ENCODE results near the gene GPR151. TPM values are rescaled to one million over a fixed set of nuclear protein-coding genes. Genes with fewer than 3 reads are reported as not detected.

Gene GPR151
- total and polyA plus RNA-seq, 2 of the 8 experiments (the other 6 are each of a cell fraction or from before 2014, with no cell fraction given), result 0.03 TPM; not detected in 1

DNA sequence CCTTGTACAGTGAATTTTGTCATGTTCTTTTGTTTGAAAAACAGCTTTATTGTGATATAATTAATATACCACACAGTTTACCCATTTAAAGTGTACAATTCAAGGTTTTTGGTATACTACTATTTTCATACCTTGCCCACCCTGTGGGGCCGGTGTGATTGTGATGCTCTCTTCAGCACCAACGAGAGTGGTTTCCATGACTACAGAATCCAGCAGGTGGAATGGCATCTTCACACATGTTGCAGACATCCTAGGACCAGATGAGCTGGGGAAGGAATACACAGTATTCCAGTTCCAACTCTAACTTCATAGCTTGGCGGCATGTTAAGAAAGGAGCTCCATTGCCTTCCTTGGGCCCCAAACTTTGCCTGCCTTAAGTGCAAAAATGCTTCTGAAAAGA lies 7.7 kb upstream of the GPR151 start:
- Histone ChIP-seq H3K36me3 (ENCODE audit: control insufficient read depth in 2 of 4, insufficient read depth in 4 of 4, low read length in 3 of 4) (no peaks in the 10 kb centered on the region), H3K56ac (replicated peaks; ENCODE audit: insufficient read length, low read depth, low read length) (no peak overlapping the region), H3K79me2 (ENCODE audit: control insufficient read depth in 1 of 2, insufficient read depth in 2 of 2, low read length in 2 of 2) (no peaks in the 10 kb centered on the region), H3K27me3 (replicated peaks in 1 of 4; ENCODE audit: control insufficient read depth in 3 of 4, extremely low read depth in 1 of 4, insufficient read depth in 3 of 4, low read length in 3 of 4) (no peaks in the 10 kb centered on the region), H4K5ac (ENCODE audit: insufficient read length, low read depth, low read length) (no peak overlapping the region), H3K4me1 (replicated peaks in 1 of 4; ENCODE audit: control insufficient read depth in 3 of 4, insufficient read depth in 4 of 4, low read length in 3 of 4) (peaks cover 0 to 4% (median 0%) of the 10 kb centered on the region in 4 experiments; a peak in 1 of 7 replicates), H4K20me1 (replicated peaks in 1 of 2; ENCODE audit: control insufficient read depth in 1 of 2, insufficient read depth in 2 of 2, low read length in 2 of 2) (no peaks in the 10 kb centered on the region), H3K14ac (ENCODE audit: insufficient read length) (no peak overlapping the region), H3K4ac (replicated peaks; ENCODE audit: insufficient read length, low read depth, low read length) (no peak overlapping the region), H2BK15ac (ENCODE audit: low read length) (no peak overlapping the region), H3K23me2 (ENCODE audit: low read depth, low read length) (no peaks in the 10 kb centered on the region), H2AFZ (ENCODE audit: low read length) (no peak overlapping the region), H2BK20ac (ENCODE audit: low read length) (no peak overlapping the region), H3K9ac (replicated peaks in 1 of 4; ENCODE audit: extremely low read depth in 1 of 4, low read depth in 3 of 4, low read length in 3 of 4) (no peak overlapping the region), H2BK12ac (ENCODE audit: low read depth, low read length) (no peak overlapping the region), H3K79me1 (ENCODE audit: low read depth, low read length) (no peaks in the 10 kb centered on the region), H4K91ac (replicated peaks; ENCODE audit: insufficient read length, low read length) (no peak overlapping the region), H3K4me2 (ENCODE audit: insufficient read depth in 1 of 2, low read depth in 2 of 2, low read length in 2 of 2) (no peak overlapping the region), H3K27ac (ENCODE audit: low read depth, low read length) (no peak overlapping the region), H2BK5ac (ENCODE audit: low read depth, low read length) (no peak overlapping the region), H3K9me3 (ENCODE audit: insufficient read depth in 2 of 2, low read depth in 1 of 2, low read length in 1 of 2) (no peaks in the 10 kb centered on the region), H4K8ac (ENCODE audit: extremely low read depth, insufficient read depth, low read length) (no peak overlapping the region), H3K23ac (ENCODE audit: insufficient read length) (no peak overlapping the region), H3K18ac (ENCODE audit: extremely low read depth, low read length) (no peak overlapping the region), H3K4me3 (ENCODE audit: extremely low read depth in 1 of 4, insufficient read depth in 2 of 4, low read depth in 3 of 4, low read length in 4 of 4) (no peak overlapping the region), H2AK5ac (ENCODE audit: low read depth, low read length) (no peak overlapping the region), H2BK120ac (replicated peaks; ENCODE audit: low read depth, low read length) (no peak overlapping the region)
- ChIA-PET CTCF (ENCODE audit: partially characterized antibody) (interaction anchor here (0.6 to 2.4 kb wide), 4 partner anchors 9 to 869 kb away, joined by 3 to 20 read pairs (median 4); no protein-coding TSS in a partner anchor), POLR2A (ENCODE audit: partially characterized antibody) (no interaction called here)
- WGBS, 2 experiments (ENCODE audit: extremely low coverage in 1 of 2, insufficient coverage in 1 of 2, insufficient read length in 1 of 2, insufficient replicate concordance in 2 of 2, low coverage in 1 of 2, low lambda C conversion rate in 2 of 2, missing lambda C conversion rate in 1 of 2), result 88% methylated on average over 3 of the region's 3 CpGs; no CpG with 5 or more reads in 1 of the 2 experiments
- TF ChIP-seq EGR1 (IDR thresholded peaks at IDR 0.05; ENCODE audit: borderline replicate concordance, low read depth, low read length) (no peak), ATF3 (IDR thresholded peaks at IDR 0.05; ENCODE audit: insufficient read depth, low read depth, low read length) (no peak), KDM4A (IDR thresholded peaks at IDR 0.05; ENCODE audit: low read depth, low read length, severe bottlenecking) (no peak)
- DNase-seq (ENCODE audit: low read depth in 1 of 2, low spot score in 2 of 2) (no peak), FAIRE-seq (no peak)
